Measurements from ENCODE around the gene TMEM123. TPM values are rescaled to one million over a fixed set of nuclear protein-coding genes. Genes with fewer than 3 reads are reported as not detected.

The TMEM123 gene, protein sequence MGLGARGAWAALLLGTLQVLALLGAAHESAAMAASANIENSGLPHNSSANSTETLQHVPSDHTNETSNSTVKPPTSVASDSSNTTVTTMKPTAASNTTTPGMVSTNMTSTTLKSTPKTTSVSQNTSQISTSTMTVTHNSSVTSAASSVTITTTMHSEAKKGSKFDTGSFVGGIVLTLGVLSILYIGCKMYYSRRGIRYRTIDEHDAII
- 386 and 422 TPM in 2 replicates for total RNA-seq
- 236 TPM for total RNA-seq (2013)
- 36.7 and 58.4 TPM in 2 replicates for polyA plus RNA-seq
- 94.8 and 196 TPM in 2 replicates for polyA minus RNA-seq

DNA sequence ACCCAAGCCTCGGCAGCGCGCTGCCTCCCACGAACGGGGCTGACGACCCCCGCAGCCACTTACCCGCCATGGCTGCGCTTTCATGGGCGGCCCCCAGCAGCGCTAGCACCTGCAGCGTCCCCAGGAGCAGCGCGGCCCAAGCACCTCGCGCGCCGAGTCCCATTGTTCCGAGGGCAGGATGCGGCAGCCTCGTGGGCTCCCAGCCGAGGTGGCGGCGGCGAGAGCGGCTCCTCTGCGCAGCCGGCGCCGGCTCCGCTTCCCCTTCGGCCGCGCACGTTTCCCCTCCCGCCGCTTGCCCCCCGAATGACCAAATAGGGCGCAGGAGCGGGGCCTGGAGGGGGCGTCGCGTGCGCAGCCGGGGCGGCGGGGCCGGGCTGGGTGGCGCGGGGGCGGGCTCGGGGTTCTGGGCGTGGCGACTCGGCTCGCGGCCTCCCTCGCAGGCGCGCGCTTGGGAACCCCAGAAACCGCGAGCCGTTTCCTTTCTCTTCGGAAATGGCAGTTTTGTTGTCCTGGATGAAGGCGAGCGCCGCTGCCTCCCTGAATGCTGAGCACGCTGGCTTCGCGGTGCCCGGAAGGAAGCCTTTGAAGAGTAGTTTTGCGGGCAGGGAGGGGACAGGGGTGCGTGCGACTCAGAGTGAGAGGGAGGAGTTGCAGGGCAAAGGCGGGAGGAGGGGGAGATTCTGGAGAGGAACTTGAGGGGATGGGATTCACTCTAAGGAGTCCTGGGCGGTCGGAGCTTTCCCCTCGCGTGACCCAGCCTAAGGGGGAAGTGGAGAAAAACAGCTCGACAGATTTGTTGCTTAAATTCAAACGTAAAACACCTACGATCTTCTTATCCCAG, at the start of gene TMEM123:
TSS of gene TMEM123 (minus strand) at position 305 of the 841 bp plus-strand sequence. CDS start at position 163, 142 bp downstream.
- intact Hi-C loops (cut with micrococcal nuclease) = loop anchor here (1.0 to 10.0 kb wide), 6 partner anchors 22 to 538 kb away; partner anchors contain the start of genes ANGPTL5, BIRC2, BIRC3 and CEP126
- Histone ChIP-seq H3K4me1 (ENCODE audit: control insufficient read depth in 2 of 2, insufficient read depth in 2 of 2, low read length in 2 of 2) (peaks cover 48 to 53% of the 10 kb centered on the region in 2 donors), H3K27me3 (replicated peaks in 1 of 4; ENCODE audit: control extremely low read depth in 1 of 4, control insufficient read depth in 3 of 4, insufficient read depth in 4 of 4, low read length in 3 of 4) (no peaks in the 10 kb centered on the region), H3K9me3 (ENCODE audit: control extremely low read depth in 1 of 3, control insufficient read depth in 2 of 3, insufficient read depth in 1 of 3, low read length in 2 of 3) (no peaks in the 10 kb centered on the region), H3K79me2 (ENCODE audit: control insufficient read depth, insufficient read depth, low read length) (peaks cover 42% of the 10 kb centered on the region), H4K20me1 (ENCODE audit: control insufficient read depth, insufficient read depth, low read length, poor library complexity, severe bottlenecking) (peaks cover 9% of the 10 kb centered on the region), H3K9ac (ENCODE audit: low read length) (peak within 1 kb of the TSS; percentile 80), H3K27ac (ENCODE audit: low read length in 2 of 2) (peak within 1 kb of the TSS; percentile 82 to 91), H3K4me2 (replicated peaks; ENCODE audit: low read depth, low read length, poor library complexity, severe bottlenecking) (peak within 1 kb of the TSS; percentile 83), H3K36me3 (replicated peaks in 1 of 2; ENCODE audit: control extremely low read depth in 1 of 2, control insufficient read depth in 1 of 2, extremely low read depth in 1 of 2, insufficient read depth in 2 of 2, low read length in 1 of 2) (peaks cover 0 to 8% of the 10 kb centered on the region in 2 experiments), H3K4me3 (ENCODE audit: control extremely low read depth in 1 of 5, extremely low read depth in 1 of 5, insufficient read depth in 1 of 5, low read depth in 2 of 5, low read length in 4 of 5) (peak within 1 kb of the TSS; percentile 83 to 98 (median 91)), H2AFZ (ENCODE audit: insufficient read depth, low read depth, low read length, poor library complexity, severe bottlenecking) (peak within 1 kb of the TSS; percentile 85)
- TF ChIP-seq, protein P1, sequence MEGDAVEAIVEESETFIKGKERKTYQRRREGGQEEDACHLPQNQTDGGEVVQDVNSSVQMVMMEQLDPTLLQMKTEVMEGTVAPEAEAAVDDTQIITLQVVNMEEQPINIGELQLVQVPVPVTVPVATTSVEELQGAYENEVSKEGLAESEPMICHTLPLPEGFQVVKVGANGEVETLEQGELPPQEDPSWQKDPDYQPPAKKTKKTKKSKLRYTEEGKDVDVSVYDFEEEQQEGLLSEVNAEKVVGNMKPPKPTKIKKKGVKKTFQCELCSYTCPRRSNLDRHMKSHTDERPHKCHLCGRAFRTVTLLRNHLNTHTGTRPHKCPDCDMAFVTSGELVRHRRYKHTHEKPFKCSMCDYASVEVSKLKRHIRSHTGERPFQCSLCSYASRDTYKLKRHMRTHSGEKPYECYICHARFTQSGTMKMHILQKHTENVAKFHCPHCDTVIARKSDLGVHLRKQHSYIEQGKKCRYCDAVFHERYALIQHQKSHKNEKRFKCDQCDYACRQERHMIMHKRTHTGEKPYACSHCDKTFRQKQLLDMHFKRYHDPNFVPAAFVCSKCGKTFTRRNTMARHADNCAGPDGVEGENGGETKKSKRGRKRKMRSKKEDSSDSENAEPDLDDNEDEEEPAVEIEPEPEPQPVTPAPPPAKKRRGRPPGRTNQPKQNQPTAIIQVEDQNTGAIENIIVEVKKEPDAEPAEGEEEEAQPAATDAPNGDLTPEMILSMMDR (IDR thresholded peaks at IDR 0.05) = no peak
- no peak for TF ChIP-seq EZH2 (IDR thresholded peaks at IDR 0.05; ENCODE audit: borderline replicate concordance, insufficient read depth, low read depth, low read length, poor library complexity, severe bottlenecking)
- under 1% methylated on average over 70 of the region's 83 CpGs for WGBS (ENCODE audit: insufficient coverage)
- peak within 1 kb of the TSS; percentile 98 for H3K27ac Mint-ChIP-seq
- CTCF ChIA-PET = interaction anchor here (0.8 to 3.9 kb wide), 19 partner anchors 7 to 163 kb away, joined by 3 to 26 read pairs (median 4); no protein-coding TSS in a partner anchor
- peaks cover 64% of the 10 kb centered on the region for H3K4me1 Mint-ChIP-seq
- no peaks in the 10 kb centered on the region for H3K9me3 Mint-ChIP-seq (ENCODE audit: insufficient read depth)
- ATAC-seq (ENCODE audit: low read depth) = peak; percentile 82
- no peaks in the 10 kb centered on the region for H3K27me3 Mint-ChIP-seq
- peak within 1 kb of the TSS; percentile 98 for H3K4me3 Mint-ChIP-seq
- POLR2A ChIA-PET = interaction anchor here (0.7 to 1.6 kb wide), 8 partner anchors 14 to 62 kb away, joined by 3 to 8 read pairs (median 3); no protein-coding TSS in a partner anchor
- DNase-seq = peak; percentile 92

Measured in B cell (primary cell).